ENCODE data around the gene RAB40C. TPM values are rescaled to one million over a fixed set of nuclear protein-coding genes. Genes with fewer than 3 reads are reported as not detected.

Gene RAB40C
- total and polyA plus RNA-seq, 10 of the 15 experiments (the other 5 are each of a cell fraction or from before 2014, with no cell fraction given) = 0.06 to 12.8 (median 4.6) TPM

- ATAC-seq (no peak), FAIRE-seq (no peak), DNase-seq (ENCODE audit: low read depth, low spot score) (no peak)
- Histone ChIP-seq H3K79me2 (ENCODE audit: control insufficient read depth, insufficient read depth, low read length) (peaks cover 16% of the 10 kb centered on the region), H3K4me1 (ENCODE audit: control insufficient read depth, insufficient read depth, low read length) (peaks cover 2% of the 10 kb centered on the region; the same call in 1 of the 2 replicates), H2AFZ (ENCODE audit: control insufficient read depth, low read depth, low read length) (no peak overlapping the region), H3K4me3 (no peak overlapping the region), H3K9ac (ENCODE audit: control insufficient read depth, insufficient read depth, low read length) (no peak overlapping the region), H3K4me2 (ENCODE audit: control insufficient read depth, insufficient read depth) (no peak overlapping the region), H3K36me3 (ENCODE audit: control insufficient read depth in 2 of 2, insufficient read depth in 2 of 2, low read length in 1 of 2) (peaks cover 0 to 18% of the 10 kb centered on the region in 2 experiments; a peak in 3 of 4 replicates), H3K9me3 (replicated peaks; ENCODE audit: control insufficient read depth, insufficient read depth, low read length) (no peaks in the 10 kb centered on the region), H4K20me1 (ENCODE audit: control insufficient read depth, insufficient read depth) (no peaks in the 10 kb centered on the region; the same call in 1 of the 2 replicates), H3K27ac (ENCODE audit: control insufficient read depth, insufficient read depth) (no peak overlapping the region), H3K27me3 (replicated peaks in 1 of 2; ENCODE audit: control insufficient read depth in 2 of 2, insufficient read depth in 2 of 2, low read length in 1 of 2) (no peaks in the 10 kb centered on the region)
- WGBS (ENCODE audit: insufficient coverage, insufficient replicate concordance, low lambda C conversion rate, missing lambda C conversion rate) = 90% methylated on average over 31 of the region's 40 CpGs
- in situ Hi-C loops (cut with MboI) (no loop called here), intact Hi-C loops (cut with micrococcal nuclease; ENCODE audit: unreplicated experiment) (no loop called here)
- SMC1A ChIA-PET (ENCODE audit: uncharacterized antibody, unreplicated experiment) = no interaction called here
- TF ChIP-seq POLR2A (IDR thresholded peaks at IDR 0.05; ENCODE audit: low read depth, low read length) = peak; percentile 40; the same call in 1 of the 2 replicates
- TF ChIP-seq POLR2AphosphoS5 (IDR thresholded peaks at IDR 0.05; ENCODE audit: low read length) = no peak
- BruUV-seq (replicated peaks) = no TSS peak
- CTCF ChIA-PET = no interaction called here
- POLR2A ChIA-PET = no interaction called here
- RAD21 ChIA-PET (ENCODE audit: unreplicated experiment) = no interaction called here
Measured at GRCh38 chr16:671353-672131, 81.7 kb downstream of the RAB40C start.

GRCh38 chr16:672371-672770 is 82.5 kb downstream of the RAB40C start:
- H3K9ac ChIP-seq (ENCODE audit: control insufficient read depth, insufficient read depth, low read length) = no peak overlapping the region
- H3K9me3 ChIP-seq (replicated peaks; ENCODE audit: control insufficient read depth, insufficient read depth, low read length) = no peaks in the 10 kb centered on the region
- SMC1A ChIA-PET (ENCODE audit: uncharacterized antibody, unreplicated experiment) = no interaction called here
- no peak overlapping the region for H3K4me3 ChIP-seq
- CTCF ChIA-PET = no interaction called here
- no peak overlapping the region for H2AFZ ChIP-seq (ENCODE audit: control insufficient read depth, low read depth, low read length)
- BruUV-seq (replicated peaks) = no TSS peak
- H3K4me2 ChIP-seq (ENCODE audit: control insufficient read depth, insufficient read depth) = no peak overlapping the region
- ATAC-seq = no peak
- TF ChIP-seq BCL3 (IDR thresholded peaks at IDR 0.05; ENCODE audit: borderline replicate concordance, insufficient read depth, low read depth, low read length, poor library complexity, severe bottlenecking) (no peak), POLR2A (IDR thresholded peaks at IDR 0.05; ENCODE audit: low read depth, low read length) (peak; percentile 39; the same call in 1 of the 2 replicates)
- no peak for DNase-seq (ENCODE audit: low read depth, low spot score)
- POLR2A ChIA-PET = no interaction called here
- RAD21 ChIA-PET (ENCODE audit: unreplicated experiment) = no interaction called here
- peaks cover 1% of the 10 kb centered on the region; the same call in 1 of the 2 replicates for H3K4me1 ChIP-seq (ENCODE audit: control insufficient read depth, insufficient read depth, low read length)
- FAIRE-seq = no peak
- peaks cover 16% of the 10 kb centered on the region for H3K79me2 ChIP-seq (ENCODE audit: control insufficient read depth, insufficient read depth, low read length)
- peaks cover 0 to 18% of the 10 kb centered on the region in 2 experiments; a peak in 3 of 4 replicates for H3K36me3 ChIP-seq (ENCODE audit: control insufficient read depth in 2 of 2, insufficient read depth in 2 of 2, low read length in 1 of 2)
- no peak overlapping the region for H3K27ac ChIP-seq (ENCODE audit: control insufficient read depth, insufficient read depth)
- H3K27me3 ChIP-seq (replicated peaks in 1 of 2; ENCODE audit: control insufficient read depth in 2 of 2, insufficient read depth in 2 of 2, low read length in 1 of 2) = no peaks in the 10 kb centered on the region
- intact Hi-C loops (cut with micrococcal nuclease; ENCODE audit: unreplicated experiment) = no loop called here
- in situ Hi-C loops (cut with MboI) = no loop called here
- no peaks in the 10 kb centered on the region; the same call in 1 of the 2 replicates for H4K20me1 ChIP-seq (ENCODE audit: control insufficient read depth, insufficient read depth)
- WGBS (ENCODE audit: insufficient coverage, insufficient replicate concordance, low lambda C conversion rate, missing lambda C conversion rate) = 97% methylated on average over 19 of the region's 19 CpGs
